AG10803 (cell line): ENCODE measurements around the gene HDAC2.

Experiments used
- DNase-seq: peaks from one replicate; pipeline ENCODE4 v3.0.0; 2010; ENCODE audit warnings: low read depth
- H3K4me3 ChIP-seq: 2 replicates; pipeline ENCODE4 v1.5.1; 2011; ENCODE audit warnings: mild to moderate bottlenecking, low read length, control low read depth
- TF ChIP-seq, protein P1 (sequence below): conservative IDR thresholded peaks from 2 replicates; pipeline ENCODE4 v1.5.1; 2011; ENCODE audit warnings: mild to moderate bottlenecking, low read length, control low read depth, inconsistent platforms

HDAC2 gene

DNA sequence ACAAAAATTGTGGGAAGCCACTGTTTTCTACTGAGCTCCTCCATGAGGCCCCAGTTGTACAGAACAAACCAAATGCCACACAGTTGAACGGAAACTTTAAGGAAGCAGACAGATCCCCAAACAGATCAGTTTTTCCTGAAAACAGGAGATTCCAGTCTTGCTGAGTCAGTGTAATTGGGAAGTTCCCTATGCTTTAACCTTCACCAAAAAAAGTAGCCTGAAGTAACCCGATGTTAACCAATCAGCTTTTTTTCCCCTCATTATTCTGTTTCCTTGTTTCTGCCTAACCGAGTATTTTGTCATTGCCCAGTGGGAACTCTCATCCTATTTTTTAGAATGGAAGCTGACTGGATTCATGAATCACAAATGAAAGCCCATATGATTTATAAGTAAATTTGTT is 77.1 kb downstream of the HDAC2 start:
- TF ChIP-seq, protein P1, sequence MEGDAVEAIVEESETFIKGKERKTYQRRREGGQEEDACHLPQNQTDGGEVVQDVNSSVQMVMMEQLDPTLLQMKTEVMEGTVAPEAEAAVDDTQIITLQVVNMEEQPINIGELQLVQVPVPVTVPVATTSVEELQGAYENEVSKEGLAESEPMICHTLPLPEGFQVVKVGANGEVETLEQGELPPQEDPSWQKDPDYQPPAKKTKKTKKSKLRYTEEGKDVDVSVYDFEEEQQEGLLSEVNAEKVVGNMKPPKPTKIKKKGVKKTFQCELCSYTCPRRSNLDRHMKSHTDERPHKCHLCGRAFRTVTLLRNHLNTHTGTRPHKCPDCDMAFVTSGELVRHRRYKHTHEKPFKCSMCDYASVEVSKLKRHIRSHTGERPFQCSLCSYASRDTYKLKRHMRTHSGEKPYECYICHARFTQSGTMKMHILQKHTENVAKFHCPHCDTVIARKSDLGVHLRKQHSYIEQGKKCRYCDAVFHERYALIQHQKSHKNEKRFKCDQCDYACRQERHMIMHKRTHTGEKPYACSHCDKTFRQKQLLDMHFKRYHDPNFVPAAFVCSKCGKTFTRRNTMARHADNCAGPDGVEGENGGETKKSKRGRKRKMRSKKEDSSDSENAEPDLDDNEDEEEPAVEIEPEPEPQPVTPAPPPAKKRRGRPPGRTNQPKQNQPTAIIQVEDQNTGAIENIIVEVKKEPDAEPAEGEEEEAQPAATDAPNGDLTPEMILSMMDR, result no peak
- peak; percentile 55 for DNase-seq
- H3K4me3 ChIP-seq, result no peak overlapping the region

DNA sequence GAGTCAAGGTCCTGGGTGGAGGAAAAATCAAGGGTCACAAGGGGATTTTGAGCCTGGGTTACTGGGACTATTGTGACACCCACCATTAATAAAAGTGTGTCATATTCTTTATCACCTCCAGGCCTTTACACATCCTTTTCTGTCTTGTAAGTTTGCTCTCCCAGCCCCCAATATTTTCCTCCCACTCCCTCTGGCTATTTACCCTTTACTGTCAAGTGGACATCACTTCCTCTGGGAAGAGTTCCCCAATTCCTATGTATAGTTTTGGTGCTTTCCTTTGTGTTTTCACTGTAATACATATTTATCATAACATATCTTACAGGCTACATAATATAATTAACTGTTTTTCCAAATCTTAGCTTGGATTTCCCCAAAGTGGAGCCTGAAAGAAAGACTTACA is 77.5 kb downstream of the HDAC2 start:
- H3K4me3 ChIP-seq, result no peak overlapping the region
- TF ChIP-seq, protein P1, result no peak
- DNase-seq, result no peak

DNA sequence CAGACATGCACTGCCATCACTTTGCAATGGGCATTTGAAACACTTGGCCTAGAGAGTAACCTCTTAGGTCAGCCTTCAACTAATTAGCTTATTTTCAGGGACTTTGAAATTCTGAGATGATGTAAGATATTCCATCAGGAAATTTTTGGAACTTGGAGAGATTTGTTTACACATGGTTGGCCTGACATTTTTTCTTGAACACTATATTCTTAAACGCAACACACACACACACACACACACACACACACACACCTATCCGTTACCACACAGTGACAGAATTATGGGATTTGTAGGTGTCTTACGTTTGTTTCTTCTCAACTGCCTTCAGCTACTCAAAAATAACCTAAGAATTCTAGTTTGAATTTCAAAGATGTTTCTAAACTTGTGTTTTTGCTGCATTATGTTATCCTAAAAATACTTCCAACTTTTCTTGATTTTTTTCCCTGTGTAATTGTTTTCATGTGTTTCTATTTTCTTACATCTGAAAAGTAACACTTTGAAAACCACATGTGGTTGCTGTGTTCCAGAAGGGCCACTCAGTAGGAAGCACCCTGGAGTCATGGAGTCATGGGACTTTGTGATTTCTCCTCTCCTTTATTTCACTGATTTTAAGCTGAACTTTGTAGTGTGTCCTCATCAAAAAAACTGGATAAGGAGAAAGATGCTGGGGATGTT is 81.9 kb downstream of the HDAC2 start:
- TF ChIP-seq, protein P1, result no peak
- DNase-seq, result peak; percentile 74
- H3K4me3 ChIP-seq, result no peak overlapping the region

DNA sequence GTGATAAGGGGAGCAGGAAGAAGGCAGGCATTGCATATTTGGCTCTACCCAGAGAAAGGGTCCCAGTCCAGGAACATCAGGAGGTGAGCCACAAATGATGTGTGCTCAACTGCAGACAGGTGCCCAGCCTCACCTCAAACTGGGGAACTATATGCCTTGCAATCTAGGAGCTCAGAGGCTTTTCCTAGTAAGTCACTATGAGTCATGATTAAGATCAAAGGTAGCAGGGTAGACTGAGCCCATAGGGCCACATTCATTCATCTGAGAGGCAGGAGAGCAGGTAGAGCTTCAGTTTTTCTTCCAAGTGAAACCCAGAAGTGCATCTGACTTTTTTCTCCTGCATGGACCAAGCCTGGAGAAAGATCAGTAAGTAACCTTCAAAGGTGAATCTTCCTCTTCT is 82.5 kb downstream of the HDAC2 start:
- DNase-seq, result no peak
- no peak overlapping the region for H3K4me3 ChIP-seq
- TF ChIP-seq, protein P1, result no peak

DNA sequence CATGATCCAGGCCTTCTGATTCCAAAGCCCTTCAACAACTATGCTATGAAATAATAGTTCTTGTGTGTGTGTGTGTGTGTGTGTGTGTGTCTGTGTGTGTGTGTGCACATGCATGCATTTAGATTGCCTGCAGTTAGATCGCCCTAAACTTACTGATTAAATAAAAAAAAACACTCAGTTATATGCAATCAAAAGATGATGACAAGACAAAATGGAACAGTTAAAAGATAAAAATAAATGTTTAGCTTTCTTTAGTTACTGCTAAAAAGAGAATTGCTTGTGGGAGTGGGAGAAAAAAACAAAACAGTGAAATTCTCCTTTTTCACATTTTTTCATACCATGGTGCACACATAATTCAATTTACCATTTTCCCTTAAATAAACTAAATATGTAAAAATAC is 84.4 kb downstream of the HDAC2 start:
- no peak for DNase-seq
- no peak overlapping the region for H3K4me3 ChIP-seq
- TF ChIP-seq, protein P1, result no peak

DNA sequence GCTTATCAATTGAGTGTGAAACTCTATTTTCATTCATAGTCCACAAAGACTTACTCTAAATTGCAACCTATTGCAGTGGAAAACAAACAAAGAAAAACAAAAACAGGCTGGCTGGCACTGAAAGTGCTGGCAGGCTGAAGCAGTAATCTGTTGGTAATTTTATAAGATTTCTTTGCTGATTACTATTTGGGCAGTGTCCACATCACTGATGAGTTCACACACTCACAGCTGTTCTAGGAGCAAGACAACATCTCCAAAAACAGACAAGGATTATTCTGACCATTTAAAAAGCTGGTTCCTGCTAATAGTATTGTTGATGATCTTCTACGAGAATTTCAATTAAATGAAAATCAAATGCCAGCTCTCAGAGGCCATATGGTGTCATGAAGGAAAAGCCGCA is 86.9 kb downstream of the HDAC2 start:
- TF ChIP-seq, protein P1, result no peak
- DNase-seq, result no peak
- H3K4me3 ChIP-seq, result no peak overlapping the region
